K562 (cell line): Measurements from ENCODE around the gene AIMP1. TPM values are rescaled to one million over a fixed set of nuclear protein-coding genes. Genes with fewer than 3 reads are reported as not detected.

Experiments used
- ATAC-seq: fragments of 200-7000 bp; cut with Tn5 transposase; 3 replicates; pipeline ENCODE4 v1.9.1; 2020; ENCODE audit warnings: moderate library complexity
- BruUV-seq: library from RNA; stranded (reverse); fragments of 400-500 nt; replicated peaks from 2 replicates; lab custom pipeline; 2021; lab: Mats Ljungman, UMichigan
- CTCF ChIA-PET: fragments of 300-600 bp; formaldehyde crosslinking; extraction: SDS; loops from one replicate; lab custom pipeline; 2021; ENCODE audit warnings: low intra/inter-chr PET ratio; lab: Yijun Ruan, JAX
- POLR2A ChIA-PET: fragments of 300-600, 350-650 bp; sonication (Branson Sonifier 250); formaldehyde crosslinking; extraction: SDS; loops from one replicate; lab custom pipeline; 2021; ENCODE audit warnings: antibody characterized with exemption, inconsistent platforms; lab: Yijun Ruan, JAX
- DNase-seq, 4 experiments: peaks; one replicate each; pipeline versions ENCODE4 v3.0.0 to v3.0.0-alpha.2; 2011 to 2018; ENCODE audit warnings: low spot score in 3 of 4, mixed read lengths in 3 of 4; ENCODE audit errors: extremely low read depth in 1 of 4
- FAIRE-seq: peaks from 2 replicates; lab custom pipeline; 2011; peaks lifted over from hg19 to GRCh38; lab: Jason Lieb, UNC
- H2AFZ ChIP-seq: 2 replicates; pipeline ENCODE4 v1.6.0; 2011; ENCODE audit warnings: low read depth, low read length, control low read depth, inconsistent platforms
- H3K27ac ChIP-seq: fragments of 200-600 bp; 3 replicates; pipeline ENCODE4 v1.8.0; 2011; ENCODE audit warnings: low read depth, mild to moderate bottlenecking, control low read depth, inconsistent platforms, low read length, moderate library complexity, mixed read lengths; ENCODE audit errors: extremely low read depth
- H3K27me3 ChIP-seq, 2 experiments: fragments of 300-600 bp in 1 of 2; 2 replicates in 1 of 2; 3 replicates in 1 of 2; pipeline versions ENCODE4 v1.6.0 to v1.8.0; 2011; ENCODE audit warnings: inconsistent platforms in 2 of 2, low read length in 2 of 2, mild to moderate bottlenecking in 1 of 2, mixed read lengths in 1 of 2, moderate library complexity in 1 of 2; ENCODE audit not compliant: control insufficient read depth in 2 of 2, insufficient read depth in 2 of 2
- H3K36me3 ChIP-seq: fragments of 300-600 bp; 3 replicates; pipeline ENCODE4 v1.8.0; 2011; ENCODE audit warnings: mild to moderate bottlenecking, low read length, inconsistent platforms; ENCODE audit not compliant: control insufficient read depth, insufficient read depth
- H3K4me1 ChIP-seq, 2 experiments: fragments of 200-600 bp in 1 of 2; replicated peaks in 1 of 2; 2 replicates in 1 of 2; 3 replicates in 1 of 2; pipeline versions ENCODE4 v1.5.1 to v1.8.0; 2011; ENCODE audit warnings: inconsistent platforms in 2 of 2, low read length in 2 of 2, mild to moderate bottlenecking in 1 of 2, mixed read lengths in 1 of 2, moderate library complexity in 1 of 2; ENCODE audit not compliant: control insufficient read depth in 2 of 2, insufficient read depth in 2 of 2
- H3K4me2 ChIP-seq: 2 replicates; pipeline ENCODE4 v1.6.1; 2011; ENCODE audit warnings: low read length, control low read depth, inconsistent platforms, mixed read lengths; ENCODE audit not compliant: insufficient read depth
- H3K4me3 ChIP-seq: fragments of 200-600 bp; sonication (generic), shearing (Covaris generic); 2 replicates; pipeline ENCODE4 v1.5.1; 2016; ENCODE audit warnings: control low read depth, inconsistent platforms
- H3K79me2 ChIP-seq: fragments of 200-600 bp; 3 replicates; pipeline ENCODE4 v1.8.0; 2011; ENCODE audit warnings: low read length, inconsistent platforms; ENCODE audit not compliant: control insufficient read depth, insufficient read depth
- H3K9ac ChIP-seq, 2 experiments: 2 replicates each; pipeline versions ENCODE4 v1.6.0 to v1.6.1; 2011; ENCODE audit warnings: low read depth in 2 of 2, low read length in 2 of 2, control low read depth in 1 of 2, inconsistent platforms in 1 of 2, mild to moderate bottlenecking in 1 of 2, mixed read lengths in 1 of 2; ENCODE audit not compliant: insufficient read depth in 1 of 2
- H3K9me1 ChIP-seq: one replicate; pipeline ENCODE4 v1.6.0; 2011; ENCODE audit warnings: inconsistent platforms, mild to moderate bottlenecking, low read length, moderate library complexity; ENCODE audit not compliant: control insufficient read depth, insufficient read depth
- H3K9me3 ChIP-seq: replicated peaks from 2 replicates; pipeline ENCODE4 v1.5.1; 2011; ENCODE audit warnings: low read depth, low read length, inconsistent platforms; ENCODE audit not compliant: control insufficient read depth, insufficient read depth
- H4K20me1 ChIP-seq: replicated peaks from 2 replicates; pipeline ENCODE4 v1.6.1; 2011; ENCODE audit warnings: low read length, inconsistent platforms, mixed read lengths; ENCODE audit not compliant: control insufficient read depth, insufficient read depth
- BRD9 ChIP-seq: fragments of 450-650 bp; IDR thresholded peaks from 2 replicates; pipeline ENCODE4 v1.6.1; 2018; ENCODE audit warnings: low read depth; ENCODE audit not compliant: partially characterized antibody
- CXXC5 ChIP-seq: fragments of 250-450 bp; sonication (Bioruptor Pico); IDR thresholded peaks from 2 replicates; pipeline ENCODE4 v1.8.0; 2022; ENCODE audit warnings: inconsistent platforms, mild to moderate bottlenecking, moderate library complexity
- LCOR ChIP-seq: sonication (generic); formaldehyde crosslinking; IDR thresholded peaks from 2 replicates; pipeline ENCODE4 v1.8.0; 2022; ENCODE audit warnings: mild to moderate bottlenecking, missing genetic modification reagents
- RHOXF2B ChIP-seq: fragments of 250-450 bp; sonication (Bioruptor Pico); conservative IDR thresholded peaks from 2 replicates; pipeline ENCODE4 v1.5.1; 2021
- WGBS: fragments of 100-300 bp; shearing (Covaris generic); methylation state at CpG from one replicate; pipeline ENCODE4 v1.1.6; 2016; ENCODE audit warnings: low coverage, mixed read lengths; ENCODE audit not compliant: insufficient coverage; ENCODE audit errors: missing lambda C conversion rate; 5-methylcytosine and 5-hydroxymethylcytosine counted together
- in situ Hi-C: fragments of 300-500 bp; cut with MboI; formaldehyde crosslinking; loops from 4 replicates; pipeline ENCODE4 v1.15.0; 2018; ENCODE audit warnings: inconsistent platforms, mixed read lengths
- intact Hi-C: fragments of 100-400 bp; cut with micrococcal nuclease; formaldehyde crosslinking; loops from 2 replicates; pipeline ENCODE4 v1.14.2; 2022
- polyA plus RNA-seq, 8 experiments: library from polyadenylated mRNA; depleted of rRNA in 4 of 8; stranded (reverse) in 5 of 8; unstranded in 3 of 8; fragments of >200 nt; fragmentation: Nextera tagmentation in 2 of 8; fragmentation: Illumina TruSeq in 1 of 8; extraction: Ambion mirVana in 2 of 8; extraction: Trizol in 1 of 8; gene quantifications; 2 replicates each; pipeline versions ENCODE4 v1.2.1 to v1.2.3, GENCODE V29; 2011 to 2014; ENCODE audit warnings: inconsistent platforms in 1 of 8, missing spikeins in 1 of 8
- total RNA-seq, 7 experiments: library from RNA; depleted of rRNA in 6 of 7; stranded (reverse); fragments of >200 nt in 6 of 7; fragmentation: Illumina TruSeq in 2 of 7; extraction: Trizol in 2 of 7; gene quantifications; 2 replicates each; pipeline versions ENCODE4 v1.2.1 to v1.2.3, GENCODE V29; 2011 to 2021; ENCODE audit warnings: low replicate concordance in 1 of 7

The AIMP1 gene
- total and polyA plus RNA-seq, 9 of the 15 experiments (the other 6 are each of a cell fraction or from before 2014, with no cell fraction given) = 39.9 to 141 (median 70.1) TPM

DNA sequence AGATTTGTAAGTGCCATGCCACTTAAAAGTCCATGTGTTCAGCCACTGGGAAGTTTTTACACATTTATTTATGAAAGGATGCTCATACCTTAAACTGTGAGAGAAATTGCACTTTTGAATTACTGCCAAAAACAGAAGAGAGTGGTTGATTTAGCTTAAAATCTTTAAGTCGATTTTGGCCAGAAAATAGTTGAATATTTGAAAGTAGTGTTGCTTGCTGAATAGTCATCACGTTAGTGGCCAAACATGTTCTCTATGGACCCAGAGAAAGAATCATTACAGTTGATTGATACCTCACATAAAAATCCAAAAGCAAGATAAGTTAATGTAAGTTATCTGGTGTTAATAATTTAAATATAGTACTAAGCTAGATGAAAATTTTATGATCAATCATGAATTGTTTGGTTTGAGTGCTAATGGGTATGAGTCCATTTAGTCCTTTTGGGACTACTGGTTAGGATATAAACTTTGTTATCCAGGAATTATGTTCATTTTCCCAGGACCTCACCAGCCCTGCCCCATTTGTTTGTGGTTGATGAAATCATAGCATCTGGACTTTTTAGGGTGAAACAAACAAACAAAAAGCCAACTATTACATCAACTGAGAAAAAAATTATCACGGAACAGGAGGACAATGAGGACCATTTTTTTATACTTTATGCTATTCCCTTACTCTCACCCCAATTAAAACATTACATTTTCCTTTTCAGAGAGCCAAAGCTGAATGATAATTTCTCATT lies 45.9 kb downstream of the AIMP1 start:
- no peak for FAIRE-seq
- no peaks in the 10 kb centered on the region for H3K4me1 ChIP-seq
- no peak for TF ChIP-seq BRD9
- no peak for TF ChIP-seq LCOR (CRISPR knock-in tag)

DNA sequence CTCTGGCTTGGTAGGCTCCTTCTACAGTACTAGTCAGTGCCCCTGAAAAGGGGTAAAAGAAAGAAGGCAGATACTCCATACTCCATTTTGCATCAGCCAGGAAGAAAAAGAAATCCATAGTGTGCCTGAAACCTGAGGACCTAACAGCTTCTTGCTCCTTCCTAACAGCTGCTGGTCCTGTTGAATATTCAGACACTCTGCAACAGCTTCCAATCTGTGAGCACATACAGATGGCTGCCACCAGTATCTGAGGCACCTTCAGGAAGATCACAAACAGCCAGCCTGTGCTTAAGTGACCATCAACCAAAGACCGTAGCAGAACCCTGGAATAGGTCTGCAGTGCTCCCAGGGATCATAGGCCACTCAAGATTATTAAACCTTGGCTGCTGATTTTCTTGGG lies 47.9 kb downstream of the AIMP1 start:
- no peaks in the 10 kb centered on the region for H3K79me2 ChIP-seq
- H3K4me1 ChIP-seq = no peaks in the 10 kb centered on the region
- CTCF ChIA-PET = no interaction called here
- ATAC-seq = peak; percentile 44; the same call in 1 of the 3 replicates
- H3K9ac ChIP-seq = no peak overlapping the region
- no TSS peak for BruUV-seq
- H3K9me1 ChIP-seq = no peaks in the 10 kb centered on the region
- 18% methylated on average over 1 of the region's 1 CpG for WGBS
- H3K4me2 ChIP-seq = no peak overlapping the region
- no peak for DNase-seq
- H4K20me1 ChIP-seq = no peaks in the 10 kb centered on the region
- FAIRE-seq = no peak
- TF ChIP-seq RHOXF2B (CRISPR knock-in tag) (no peak), CXXC5 (CRISPR knock-in tag) (no peak)
- in situ Hi-C loops = no loop called here
- intact Hi-C loops = loop anchor here (10.0 kb wide), 1 partner anchor 531 kb away; no protein-coding TSS in a partner anchor
- H3K27me3 ChIP-seq = no peaks in the 10 kb centered on the region
- no peaks in the 10 kb centered on the region for H3K9me3 ChIP-seq
- no peak overlapping the region for H3K27ac ChIP-seq
- H3K4me3 ChIP-seq = no peak overlapping the region
- POLR2A ChIA-PET = no interaction called here
- H3K36me3 ChIP-seq = no peaks in the 10 kb centered on the region
- H2AFZ ChIP-seq = 0 out of 2 replicates have a peak overlapping the region, but pooled peaks have one; percentile 8

More for the DNA sequence above, 45.9 kb downstream of the AIMP1 start:
- no peak for DNase-seq
- intact Hi-C loops (loop anchor here (10.0 kb wide), 1 partner anchor 533 kb away; no protein-coding TSS in a partner anchor), in situ Hi-C loops (no loop called here)
- ChIA-PET POLR2A (no interaction called here), CTCF (no interaction called here)
- Histone ChIP-seq H3K4me2 (no peak overlapping the region), H3K9me3 (no peaks in the 10 kb centered on the region), H4K20me1 (no peaks in the 10 kb centered on the region), H3K27me3 (no peaks in the 10 kb centered on the region), H3K79me2 (no peaks in the 10 kb centered on the region), H3K9me1 (no peaks in the 10 kb centered on the region), H3K27ac (no peak overlapping the region), H2AFZ (no peak overlapping the region), H3K9ac (no peak overlapping the region), H3K36me3 (no peaks in the 10 kb centered on the region), H3K4me3 (no peak overlapping the region)
- BruUV-seq = no TSS peak
- ATAC-seq = no peak
- 0% methylated on average over 3 of the region's 3 CpGs for WGBS
